HepG2 (cell line): ENCODE data around the gene RPP25L.

Experiments used
- ATF3 ChIP-seq: sonication (generic); formaldehyde crosslinking; IDR thresholded peaks from 2 replicates; pipeline ENCODE4 v1.4.0; 2020; ENCODE audit warnings: missing genetic modification reagents
- KLF6 ChIP-seq: IDR thresholded peaks from 2 replicates; pipeline ENCODE4 v1.8.0; 2016; ENCODE audit warnings: missing biosample characterization, missing genetic modification reagents
- MAFK ChIP-seq, 2 experiments: IDR thresholded peaks in 1 of 2; conservative IDR thresholded peaks in 1 of 2; 2 replicates each; pipeline ENCODE4 v1.6.1; 2011; ENCODE audit warnings: improper control_type of control experiment in 2 of 2, low read length in 2 of 2
- SIN3B ChIP-seq: fragments of 150-350 bp; IDR thresholded peaks from 2 replicates; pipeline ENCODE4 v1.6.1; 2014; ENCODE audit warnings: low read length
- ZBTB46 ChIP-seq: sonication (generic); formaldehyde crosslinking; IDR thresholded peaks from 2 replicates; pipeline ENCODE4 v1.4.0; 2020; ENCODE audit warnings: mild to moderate bottlenecking, missing genetic modification reagents, borderline replicate concordance
- TF ChIP-seq, protein P1 (sequence below): IDR thresholded peaks from 2 replicates; pipeline ENCODE4 v1.6.1; 2016; ENCODE audit warnings: control low read depth

DNA sequence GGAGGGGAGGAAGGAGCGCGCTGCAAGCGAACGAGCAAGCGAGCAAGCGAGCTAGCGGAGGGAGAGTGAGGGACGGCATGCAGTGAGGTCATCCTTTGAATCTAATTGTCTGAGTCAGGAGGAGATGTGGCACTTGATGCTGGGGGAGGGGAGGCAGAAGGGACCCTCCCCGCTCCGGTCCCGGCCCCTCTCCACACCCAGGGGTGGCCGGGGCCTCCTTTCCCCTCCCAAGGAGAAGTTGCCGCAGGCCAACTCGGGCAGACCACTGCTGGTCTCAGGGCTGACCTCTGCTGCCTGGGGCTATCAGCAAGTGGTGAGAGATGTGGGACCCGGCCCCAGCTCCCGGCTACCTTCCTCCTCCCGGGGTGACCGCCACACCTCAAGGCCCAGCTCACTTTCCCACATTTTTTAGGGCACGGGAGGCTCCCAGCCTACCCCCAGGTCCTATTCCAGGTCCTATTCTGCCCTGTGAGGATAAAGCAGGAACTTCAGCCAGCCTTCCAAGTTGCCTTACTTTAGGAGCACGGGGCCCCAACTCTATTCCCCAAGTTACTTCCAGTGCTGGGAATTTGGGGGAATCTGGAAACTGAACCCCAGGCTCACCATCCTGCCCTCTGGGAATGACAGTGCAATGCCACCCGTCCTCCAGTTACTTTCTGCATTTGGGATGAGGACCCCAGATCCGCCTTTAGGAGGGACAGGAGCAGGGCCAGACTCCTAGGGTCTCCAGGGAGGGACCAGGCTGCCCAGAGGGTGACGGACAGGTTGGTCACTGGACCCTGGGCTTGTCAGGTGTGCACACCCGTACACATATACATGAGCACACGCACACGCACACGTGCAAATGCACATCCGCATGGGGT, 33.4 kb downstream of the RPP25L start:
- TF ChIP-seq ATF3 (CRISPR knock-in tag) (no peak), KLF6 (CRISPR knock-in tag) (no peak), ZBTB46 (CRISPR knock-in tag) (no peak), MAFK (conservative IDR thresholded peaks at IDR 0.05 in 1 of 2, IDR thresholded peaks at IDR 0.05 in 1 of 2; ENCODE audit: low read length in 2 of 2) (no peak), SIN3B (no peak)
- TF ChIP-seq, protein P1, sequence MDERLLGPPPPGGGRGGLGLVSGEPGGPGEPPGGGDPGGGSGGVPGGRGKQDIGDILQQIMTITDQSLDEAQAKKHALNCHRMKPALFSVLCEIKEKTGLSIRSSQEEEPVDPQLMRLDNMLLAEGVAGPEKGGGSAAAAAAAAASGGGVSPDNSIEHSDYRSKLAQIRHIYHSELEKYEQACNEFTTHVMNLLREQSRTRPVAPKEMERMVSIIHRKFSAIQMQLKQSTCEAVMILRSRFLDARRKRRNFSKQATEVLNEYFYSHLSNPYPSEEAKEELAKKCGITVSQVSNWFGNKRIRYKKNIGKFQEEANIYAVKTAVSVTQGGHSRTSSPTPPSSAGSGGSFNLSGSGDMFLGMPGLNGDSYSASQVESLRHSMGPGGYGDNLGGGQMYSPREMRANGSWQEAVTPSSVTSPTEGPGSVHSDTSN (CRISPR knock-in tag): no peak
